ENCODE data around the gene INKA1.

Gene INKA1

GRCh38 chr3:49826016-49826415 is 23.0 kb downstream of the INKA1 start:
- Histone ChIP-seq H3K27me3 (ENCODE audit: control insufficient read depth, insufficient read depth, low read length) (no peaks in the 10 kb centered on the region), H3K27ac (ENCODE audit: low read depth, low read length) (no peak overlapping the region), H3K4me1 (ENCODE audit: control insufficient read depth, insufficient read depth, low read length) (no peaks in the 10 kb centered on the region), H3K36me3 (ENCODE audit: control insufficient read depth, insufficient read depth, low read length) (peaks cover 33% of the 10 kb centered on the region), H3K9ac (ENCODE audit: low read length) (no peak overlapping the region), H3K4me3 (ENCODE audit: low read depth, low read length) (no peak overlapping the region), H3K9me3 (ENCODE audit: control insufficient read depth, insufficient read depth, low read depth, low read length) (no peaks in the 10 kb centered on the region)

- Histone ChIP-seq H3K27me3 (ENCODE audit: control insufficient read depth, insufficient read depth, low read length) (no peaks in the 10 kb centered on the region), H3K9ac (ENCODE audit: low read length) (no peak overlapping the region), H3K4me1 (ENCODE audit: control insufficient read depth, insufficient read depth, low read length) (no peaks in the 10 kb centered on the region), H3K9me3 (ENCODE audit: control insufficient read depth, insufficient read depth, low read depth, low read length) (no peaks in the 10 kb centered on the region), H3K4me3 (ENCODE audit: low read depth, low read length) (no peak overlapping the region), H3K27ac (ENCODE audit: low read depth, low read length) (no peak overlapping the region), H3K36me3 (ENCODE audit: control insufficient read depth, insufficient read depth, low read length) (peaks cover 74% of the 10 kb centered on the region)
These were observed 28.3 kb downstream of the INKA1 start for GRCh38 chr3:49831341-49831740.

DNA sequence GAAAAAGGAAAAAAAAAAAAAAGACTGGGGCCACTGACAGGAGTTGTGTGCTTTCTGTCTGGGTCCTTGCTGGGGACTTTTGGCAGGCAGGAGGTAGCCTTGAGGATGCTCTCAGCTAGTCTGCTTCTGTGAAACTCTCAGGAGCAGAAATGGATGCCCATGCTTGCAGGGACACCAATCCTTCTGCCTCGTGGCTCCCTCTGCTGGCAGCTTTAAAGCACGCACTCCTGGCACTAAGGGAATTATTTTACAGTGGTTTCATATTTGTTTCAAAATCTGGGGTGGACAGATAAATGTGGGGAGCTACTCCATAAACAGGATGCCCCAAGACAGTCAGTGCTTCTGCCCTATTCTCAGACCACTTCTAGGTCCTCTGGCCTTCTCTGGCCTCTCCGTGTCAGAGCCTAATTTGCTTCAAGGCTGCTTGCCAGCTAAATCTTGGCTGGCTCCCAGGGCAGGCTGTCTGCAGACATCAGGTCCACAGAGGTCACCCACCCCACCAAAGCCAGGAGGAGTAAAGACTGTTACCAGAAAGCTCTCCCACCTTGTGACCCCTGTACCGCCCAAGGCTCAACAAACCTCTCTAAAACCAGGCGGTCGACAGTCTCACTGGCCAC is 36.2 kb downstream of the INKA1 start:
- Histone ChIP-seq H3K9ac (ENCODE audit: low read length) (no peak overlapping the region), H3K27ac (ENCODE audit: low read depth, low read length) (no peak overlapping the region), H3K36me3 (ENCODE audit: control insufficient read depth, insufficient read depth, low read length) (peaks cover 80% of the 10 kb centered on the region), H3K27me3 (ENCODE audit: control insufficient read depth, insufficient read depth, low read length) (no peaks in the 10 kb centered on the region), H3K9me3 (ENCODE audit: control insufficient read depth, insufficient read depth, low read depth, low read length) (no peaks in the 10 kb centered on the region), H3K4me1 (ENCODE audit: control insufficient read depth, insufficient read depth, low read length) (no peaks in the 10 kb centered on the region), H3K4me3 (ENCODE audit: low read depth, low read length) (no peak overlapping the region)

DNA sequence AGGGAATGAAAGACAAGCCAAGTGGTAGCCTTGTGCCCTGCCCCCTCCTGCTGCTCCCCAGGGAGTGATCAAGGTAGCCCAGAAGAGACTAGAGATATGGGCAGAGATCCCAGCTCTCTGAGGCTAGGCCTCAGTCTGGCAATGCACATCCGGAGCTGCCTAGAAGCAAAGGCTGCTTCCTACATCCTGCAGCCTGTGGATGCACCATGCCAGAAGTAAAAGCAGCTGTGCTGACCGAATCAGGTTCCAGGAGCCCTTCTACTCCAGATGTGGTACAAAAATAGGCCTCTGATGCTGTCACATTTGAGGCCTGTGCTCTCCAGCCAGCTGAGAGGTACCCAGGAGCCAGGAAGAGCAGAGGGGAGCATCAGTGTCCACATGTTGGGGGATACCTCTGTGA is 37.3 kb downstream of the INKA1 start:
- no peaks in the 10 kb centered on the region for H3K4me1 ChIP-seq (ENCODE audit: control insufficient read depth, insufficient read depth, low read length)
- H3K9ac ChIP-seq (ENCODE audit: low read length), result no peak overlapping the region
- no peak overlapping the region for H3K4me3 ChIP-seq (ENCODE audit: low read depth, low read length)
- H3K27ac ChIP-seq (ENCODE audit: low read depth, low read length), result no peak overlapping the region
- H3K36me3 ChIP-seq (ENCODE audit: control insufficient read depth, insufficient read depth, low read length), result peaks cover 80% of the 10 kb centered on the region
- H3K9me3 ChIP-seq (ENCODE audit: control insufficient read depth, insufficient read depth, low read depth, low read length), result no peaks in the 10 kb centered on the region
- H3K27me3 ChIP-seq (ENCODE audit: control insufficient read depth, insufficient read depth, low read length), result no peaks in the 10 kb centered on the region

DNA sequence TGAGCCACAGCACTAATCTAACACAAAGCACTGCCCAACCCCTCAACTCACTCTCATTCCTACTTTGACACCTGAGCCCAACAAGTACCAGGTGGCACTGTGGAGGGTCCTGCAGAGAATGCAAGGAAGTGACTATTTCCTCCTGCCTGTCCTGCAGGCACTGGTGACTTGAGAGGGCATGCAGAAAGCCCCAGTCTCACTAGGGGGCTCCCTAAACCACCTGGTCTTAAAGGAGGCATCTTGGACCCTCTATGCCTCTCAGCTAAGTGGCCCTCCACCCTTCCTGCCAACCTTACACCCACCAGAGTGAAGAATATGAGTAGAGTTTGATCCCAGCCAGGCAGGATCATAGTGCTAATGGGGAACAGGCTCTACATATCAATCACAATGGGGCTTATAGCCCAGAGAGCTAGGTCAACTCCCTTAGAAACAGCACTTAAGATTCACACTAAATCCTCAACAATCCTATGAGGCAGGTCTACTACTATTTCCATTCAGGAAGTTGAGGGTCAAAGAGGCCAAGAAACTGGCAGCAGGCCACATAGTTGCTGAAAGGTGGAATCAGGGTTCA is 38.1 kb downstream of the INKA1 start:
- Histone ChIP-seq H3K9me3 (ENCODE audit: control insufficient read depth, insufficient read depth, low read depth, low read length) (no peaks in the 10 kb centered on the region), H3K9ac (ENCODE audit: low read length) (no peak overlapping the region), H3K4me1 (ENCODE audit: control insufficient read depth, insufficient read depth, low read length) (no peaks in the 10 kb centered on the region), H3K4me3 (ENCODE audit: low read depth, low read length) (no peak overlapping the region), H3K27ac (ENCODE audit: low read depth, low read length) (no peak overlapping the region), H3K27me3 (ENCODE audit: control insufficient read depth, insufficient read depth, low read length) (no peaks in the 10 kb centered on the region), H3K36me3 (ENCODE audit: control insufficient read depth, insufficient read depth, low read length) (peaks cover 83% of the 10 kb centered on the region)

- peaks cover 81% of the 10 kb centered on the region for H3K36me3 ChIP-seq (ENCODE audit: control insufficient read depth, insufficient read depth, low read length)
- H3K9ac ChIP-seq (ENCODE audit: low read length), result no peak overlapping the region
- H3K4me3 ChIP-seq (ENCODE audit: low read depth, low read length), result no peak overlapping the region
- no peaks in the 10 kb centered on the region for H3K4me1 ChIP-seq (ENCODE audit: control insufficient read depth, insufficient read depth, low read length)
- H3K27ac ChIP-seq (ENCODE audit: low read depth, low read length), result no peak overlapping the region
- no peaks in the 10 kb centered on the region for H3K9me3 ChIP-seq (ENCODE audit: control insufficient read depth, insufficient read depth, low read depth, low read length)
- no peaks in the 10 kb centered on the region for H3K27me3 ChIP-seq (ENCODE audit: control insufficient read depth, insufficient read depth, low read length)
These were observed 38.7 kb downstream of the INKA1 start for GRCh38 chr3:49841806-49842205.

GRCh38 chr3:49842843-49843517 is 39.9 kb downstream of the INKA1 start:
- no peaks in the 10 kb centered on the region for H3K4me1 ChIP-seq (ENCODE audit: control insufficient read depth, insufficient read depth, low read length)
- H3K4me3 ChIP-seq (ENCODE audit: low read depth, low read length), result no peak overlapping the region
- H3K9ac ChIP-seq (ENCODE audit: low read length), result no peak overlapping the region
- H3K27ac ChIP-seq (ENCODE audit: low read depth, low read length), result no peak overlapping the region
- no peaks in the 10 kb centered on the region for H3K9me3 ChIP-seq (ENCODE audit: control insufficient read depth, insufficient read depth, low read depth, low read length)
- H3K36me3 ChIP-seq (ENCODE audit: control insufficient read depth, insufficient read depth, low read length), result peaks cover 81% of the 10 kb centered on the region
- H3K27me3 ChIP-seq (ENCODE audit: control insufficient read depth, insufficient read depth, low read length), result no peaks in the 10 kb centered on the region

DNA sequence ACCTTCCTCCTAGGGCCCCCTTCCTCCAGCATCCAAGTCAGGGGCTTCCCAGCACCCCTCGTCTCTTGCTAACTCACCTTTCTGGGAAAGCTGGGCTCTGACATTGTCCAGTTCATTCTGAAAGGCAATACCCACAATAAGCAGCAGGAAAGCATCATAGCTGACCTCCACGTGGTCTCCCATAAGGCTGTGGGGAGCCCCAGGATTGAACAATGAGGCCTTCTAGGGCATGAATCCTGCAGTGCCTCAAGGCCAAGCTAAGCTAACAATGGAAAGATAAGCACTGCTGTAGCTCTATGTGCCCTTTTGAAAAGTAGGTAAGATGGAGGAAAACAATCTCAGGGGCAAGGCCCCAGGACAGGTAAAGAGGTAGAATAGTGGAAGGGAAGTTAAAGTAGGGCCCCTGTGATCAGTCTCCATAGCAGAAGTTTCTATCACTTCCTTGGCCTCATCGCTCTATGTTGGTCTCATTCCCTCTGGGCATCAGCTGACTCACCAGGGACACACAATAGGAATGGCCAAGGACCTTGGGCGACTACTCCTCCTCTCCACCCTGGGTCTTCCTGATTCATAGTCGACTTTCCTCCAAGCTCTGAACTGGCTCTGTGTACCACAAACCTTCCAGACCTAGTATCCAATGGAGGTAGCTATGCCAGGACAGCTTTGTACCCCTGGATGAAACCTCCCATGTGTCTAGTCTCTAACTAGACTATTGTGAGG is 41.6 kb downstream of the INKA1 start:
- H3K27ac ChIP-seq (ENCODE audit: low read depth, low read length), result no peak overlapping the region
- no peak overlapping the region for H3K9ac ChIP-seq (ENCODE audit: low read length)
- no peaks in the 10 kb centered on the region for H3K4me1 ChIP-seq (ENCODE audit: control insufficient read depth, insufficient read depth, low read length)
- no peaks in the 10 kb centered on the region for H3K27me3 ChIP-seq (ENCODE audit: control insufficient read depth, insufficient read depth, low read length)
- no peaks in the 10 kb centered on the region for H3K9me3 ChIP-seq (ENCODE audit: control insufficient read depth, insufficient read depth, low read depth, low read length)
- peaks cover 78% of the 10 kb centered on the region for H3K36me3 ChIP-seq (ENCODE audit: control insufficient read depth, insufficient read depth, low read length)
- no peak overlapping the region for H3K4me3 ChIP-seq (ENCODE audit: low read depth, low read length)

DNA sequence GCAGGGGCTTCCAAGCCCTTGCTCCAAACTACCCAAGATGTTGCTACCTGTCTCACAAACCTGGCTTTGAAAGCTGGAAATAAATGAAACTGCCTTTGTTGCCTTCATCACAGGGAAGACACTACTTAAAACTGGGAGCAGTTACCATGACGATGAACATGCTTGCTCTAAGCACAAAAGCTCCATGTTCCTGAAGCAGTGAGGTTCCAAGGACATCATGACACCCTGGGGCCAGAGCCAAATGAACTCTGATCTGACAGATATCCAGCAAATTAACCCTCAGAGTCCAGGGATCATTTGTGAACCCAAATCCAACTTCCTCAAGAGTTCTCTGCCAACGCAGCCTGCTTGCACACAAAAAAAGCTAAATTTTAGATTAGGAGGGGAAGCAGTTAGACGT is 42.6 kb downstream of the INKA1 start:
- H3K9ac ChIP-seq (ENCODE audit: low read length), result no peak overlapping the region
- no peak overlapping the region for H3K27ac ChIP-seq (ENCODE audit: low read depth, low read length)
- peaks cover 67% of the 10 kb centered on the region for H3K36me3 ChIP-seq (ENCODE audit: control insufficient read depth, insufficient read depth, low read length)
- no peak overlapping the region for H3K4me3 ChIP-seq (ENCODE audit: low read depth, low read length)
- no peaks in the 10 kb centered on the region for H3K9me3 ChIP-seq (ENCODE audit: control insufficient read depth, insufficient read depth, low read depth, low read length)
- no peaks in the 10 kb centered on the region for H3K27me3 ChIP-seq (ENCODE audit: control insufficient read depth, insufficient read depth, low read length)
- no peaks in the 10 kb centered on the region for H3K4me1 ChIP-seq (ENCODE audit: control insufficient read depth, insufficient read depth, low read length)
